GM06990 (cell line): ENCODE data around the gene GRIK4.

Experiments
- DNase-seq: peaks from one replicate; pipeline ENCODE4 v3.0.0-alpha.2; 2011; ENCODE audit not compliant: insufficient read length; ENCODE audit errors: extremely low read depth
- H3K27me3 ChIP-seq: replicated peaks from 2 replicates; pipeline ENCODE4 v1.6.0; 2011; ENCODE audit warnings: low read length; ENCODE audit not compliant: control insufficient read depth, insufficient read depth
- H3K36me3 ChIP-seq: 2 replicates; pipeline ENCODE4 v1.5.1; 2011; ENCODE audit warnings: low read length; ENCODE audit not compliant: control insufficient read depth, insufficient read depth
- H3K4me3 ChIP-seq: replicated peaks from 2 replicates; pipeline ENCODE4 v1.5.1; 2011; ENCODE audit warnings: low read depth, mild to moderate bottlenecking, control low read depth, low read length
- TF ChIP-seq, protein P1 (sequence below): IDR thresholded peaks from 2 replicates; pipeline ENCODE4 v1.5.1; 2011; ENCODE audit warnings: low read length, control low read depth, mild to moderate bottlenecking, inconsistent platforms; ENCODE audit not compliant: insufficient read depth, poor library complexity, severe bottlenecking

GRIK4 gene

DNA sequence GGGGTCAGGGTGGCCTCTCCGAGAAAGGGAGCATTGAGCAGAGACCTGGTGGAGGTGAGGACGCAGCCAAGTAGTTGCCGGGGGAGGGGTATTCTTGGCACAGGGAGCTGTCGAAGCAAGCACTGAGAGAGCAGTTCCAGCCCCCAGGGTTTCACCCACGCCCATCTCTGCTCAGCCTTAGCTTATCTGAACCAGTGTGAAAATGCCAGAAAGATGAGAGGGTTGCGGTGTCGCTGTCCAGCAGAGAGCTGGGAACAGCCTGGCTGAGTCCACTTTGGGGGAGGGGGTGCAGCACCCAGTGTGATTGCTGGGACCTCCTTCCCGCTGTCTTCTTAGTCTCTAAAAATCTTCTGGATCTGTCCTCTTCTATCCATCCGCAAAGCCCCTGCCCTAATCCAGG, 389.1 kb downstream of the GRIK4 start:
- Histone ChIP-seq H3K36me3 (no peaks in the 10 kb centered on the region), H3K27me3 (no peaks in the 10 kb centered on the region; the same call in none of the 2 replicates), H3K4me3 (no peak overlapping the region)
- TF ChIP-seq, protein P1, sequence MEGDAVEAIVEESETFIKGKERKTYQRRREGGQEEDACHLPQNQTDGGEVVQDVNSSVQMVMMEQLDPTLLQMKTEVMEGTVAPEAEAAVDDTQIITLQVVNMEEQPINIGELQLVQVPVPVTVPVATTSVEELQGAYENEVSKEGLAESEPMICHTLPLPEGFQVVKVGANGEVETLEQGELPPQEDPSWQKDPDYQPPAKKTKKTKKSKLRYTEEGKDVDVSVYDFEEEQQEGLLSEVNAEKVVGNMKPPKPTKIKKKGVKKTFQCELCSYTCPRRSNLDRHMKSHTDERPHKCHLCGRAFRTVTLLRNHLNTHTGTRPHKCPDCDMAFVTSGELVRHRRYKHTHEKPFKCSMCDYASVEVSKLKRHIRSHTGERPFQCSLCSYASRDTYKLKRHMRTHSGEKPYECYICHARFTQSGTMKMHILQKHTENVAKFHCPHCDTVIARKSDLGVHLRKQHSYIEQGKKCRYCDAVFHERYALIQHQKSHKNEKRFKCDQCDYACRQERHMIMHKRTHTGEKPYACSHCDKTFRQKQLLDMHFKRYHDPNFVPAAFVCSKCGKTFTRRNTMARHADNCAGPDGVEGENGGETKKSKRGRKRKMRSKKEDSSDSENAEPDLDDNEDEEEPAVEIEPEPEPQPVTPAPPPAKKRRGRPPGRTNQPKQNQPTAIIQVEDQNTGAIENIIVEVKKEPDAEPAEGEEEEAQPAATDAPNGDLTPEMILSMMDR: no peak
- DNase-seq: no peak

DNA sequence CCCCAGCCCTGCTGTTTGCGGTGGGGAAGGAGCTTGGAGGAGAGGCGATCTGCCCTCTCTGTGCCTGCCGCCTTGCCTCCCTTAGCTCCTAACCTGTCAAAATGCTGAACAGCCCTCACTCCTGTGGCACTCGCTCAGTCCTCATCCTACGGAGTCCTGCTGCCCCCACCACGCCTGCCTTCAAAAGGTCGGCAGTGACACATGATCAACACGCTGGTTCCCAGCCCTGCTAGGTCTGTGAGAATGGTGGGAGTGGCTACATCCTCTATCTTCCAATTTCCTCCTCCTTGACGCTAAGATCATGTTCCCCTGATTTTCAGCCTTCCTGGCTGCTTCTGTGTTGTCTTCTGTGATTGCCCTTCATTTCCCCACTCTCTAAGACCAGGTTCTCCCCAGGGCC, 392.1 kb downstream of the GRIK4 start:
- Histone ChIP-seq H3K36me3 (no peaks in the 10 kb centered on the region), H3K27me3 (no peaks in the 10 kb centered on the region; the same call in none of the 2 replicates), H3K4me3 (no peak overlapping the region)
- TF ChIP-seq, protein P1: no peak
- DNase-seq: no peak

DNA sequence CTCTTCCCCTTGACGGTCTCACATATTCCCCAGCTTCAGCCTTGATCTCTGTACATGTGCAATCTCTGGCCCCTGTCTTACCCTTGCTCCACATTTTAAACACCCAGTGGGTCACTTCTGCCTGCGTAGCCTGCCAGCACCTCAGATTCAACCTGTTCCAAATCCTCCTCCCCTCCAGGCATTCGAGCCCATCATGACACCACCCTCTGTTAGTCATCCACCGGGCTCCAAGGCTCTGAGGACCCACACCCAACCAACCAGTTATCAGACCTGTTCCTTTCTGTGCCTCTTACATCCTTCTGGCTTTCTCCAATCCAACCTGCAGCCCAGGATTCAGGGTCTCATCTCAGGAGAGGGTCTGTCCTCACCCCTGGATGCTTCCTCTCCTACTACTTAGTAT, 392.6 kb downstream of the GRIK4 start:
- no peaks in the 10 kb centered on the region for H3K36me3 ChIP-seq
- TF ChIP-seq, protein P1: no peak
- no peak overlapping the region for H3K4me3 ChIP-seq
- H3K27me3 ChIP-seq: no peaks in the 10 kb centered on the region; the same call in none of the 2 replicates
- no peak for DNase-seq

DNA sequence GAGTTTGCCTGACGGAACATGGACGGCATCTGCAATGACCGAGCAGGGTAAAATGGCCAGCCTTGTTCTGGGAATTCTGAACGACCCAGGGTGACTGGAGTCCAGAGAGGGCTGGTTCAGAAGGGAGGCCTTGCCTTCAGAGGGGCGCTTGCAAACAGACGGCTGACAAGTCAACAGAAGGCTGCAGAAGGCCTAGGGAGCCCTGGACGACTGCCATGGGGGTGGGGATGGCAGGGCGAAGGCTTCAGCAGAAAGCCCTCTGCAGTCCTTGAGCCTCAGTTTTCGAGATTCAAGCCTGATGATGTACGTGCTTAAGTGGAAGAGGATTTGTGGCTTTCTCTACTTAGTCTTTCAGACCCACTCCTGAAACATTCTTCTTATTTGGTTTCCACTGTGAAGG, 395.2 kb downstream of the GRIK4 start:
- no peak for DNase-seq
- TF ChIP-seq, protein P1: no peak
- Histone ChIP-seq H3K36me3 (no peaks in the 10 kb centered on the region), H3K4me3 (no peak overlapping the region), H3K27me3 (no peaks in the 10 kb centered on the region; the same call in 1 of the 2 replicates)

DNA sequence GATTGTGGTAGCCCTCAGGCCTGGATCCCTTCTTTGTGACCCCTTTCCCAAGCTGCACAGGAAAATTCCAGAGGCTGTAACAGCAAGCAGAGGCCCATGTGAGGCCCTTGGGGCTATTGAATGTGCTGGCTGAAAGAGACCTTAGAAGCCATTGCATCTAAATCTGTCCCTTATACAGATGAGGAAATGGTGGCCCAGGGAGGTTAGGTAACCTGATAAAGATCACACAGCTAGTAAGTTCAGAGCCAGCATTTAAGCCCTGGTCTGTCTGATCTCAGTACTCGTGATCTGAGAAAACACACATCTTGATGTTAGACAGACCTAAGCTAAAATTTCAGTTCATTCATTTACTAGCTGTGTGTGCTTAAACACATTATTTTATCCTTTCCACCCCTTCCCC, 396.4 kb downstream of the GRIK4 start:
- no peak overlapping the region for H3K4me3 ChIP-seq
- no peaks in the 10 kb centered on the region for H3K36me3 ChIP-seq
- H3K27me3 ChIP-seq: no peaks in the 10 kb centered on the region; the same call in none of the 2 replicates
- TF ChIP-seq, protein P1: no peak
- no peak for DNase-seq
